ENCODE results near the gene CLIC1.

GRCh38 chr6:31776485-31776988 lies 40.2 kb upstream of the CLIC1 start:
- TF ChIP-seq CTCF (IDR thresholded peaks at IDR 0.05): no peak
- no peak for TF ChIP-seq ZFX (IDR thresholded peaks at IDR 0.05; ENCODE audit: borderline replicate concordance)

Data from 22Rv1 (cell line).